GM18520 (cell line): Measurements from ENCODE around the gene ANKIB1.
"Not testable (repeated sequence)": the region's sequence is repeated elsewhere in the genome, so short reads cannot be mapped to it uniquely, and the experiment has no call there.

Experiments used
- ATAC-seq: cut with Tn5 transposase; IDR thresholded peaks from one replicate; pipeline ENCODE4 v1.9.1; 2021; ENCODE audit not compliant: unreplicated experiment

ANKIB1 gene

GRCh38 chr7:92325858-92326257 lies 80.1 kb downstream of the ANKIB1 start:
- ATAC-seq: no peak

- no peak for ATAC-seq
Measured at GRCh38 chr7:92330835-92331438, 85.2 kb downstream of the ANKIB1 start.

DNA sequence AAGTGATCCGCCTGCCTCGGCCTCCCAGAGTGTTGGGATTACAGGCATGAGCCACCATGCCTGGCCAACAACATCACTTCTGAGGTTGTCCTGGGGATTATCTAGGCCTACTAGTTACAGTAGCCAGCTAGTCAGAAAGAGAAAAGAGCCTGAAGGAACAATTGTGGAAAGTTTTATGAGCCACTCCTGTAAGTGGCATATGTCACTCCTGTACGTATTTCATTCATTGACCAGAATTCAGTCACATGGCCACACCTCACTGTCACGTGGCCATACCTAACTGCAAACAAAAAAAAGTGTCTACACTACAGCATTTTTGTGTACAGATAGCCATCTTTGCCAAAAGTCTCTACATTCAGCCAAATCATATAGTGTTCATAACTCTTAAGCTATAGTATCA lies 85.7 kb downstream of the ANKIB1 start:
- no peak for ATAC-seq

DNA sequence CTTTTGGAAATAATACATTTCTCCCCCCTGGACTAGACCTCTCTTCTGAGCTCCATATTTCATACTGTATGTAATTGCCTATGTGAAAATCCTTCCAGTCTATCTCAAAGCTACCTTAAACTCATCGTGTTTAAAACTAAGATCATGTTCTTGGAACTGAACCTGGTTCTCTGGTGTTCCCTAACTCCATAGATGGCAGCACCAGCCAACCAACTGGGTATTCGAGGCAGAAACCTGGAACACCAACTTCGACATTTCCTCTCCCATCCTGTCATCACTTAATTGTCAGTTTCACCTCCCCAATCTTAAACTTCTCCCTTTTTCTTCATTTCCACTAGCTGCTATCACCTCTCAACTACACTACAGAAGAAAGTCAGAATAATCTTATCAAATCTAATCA lies 87.0 kb downstream of the ANKIB1 start:
- ATAC-seq: no peak

DNA sequence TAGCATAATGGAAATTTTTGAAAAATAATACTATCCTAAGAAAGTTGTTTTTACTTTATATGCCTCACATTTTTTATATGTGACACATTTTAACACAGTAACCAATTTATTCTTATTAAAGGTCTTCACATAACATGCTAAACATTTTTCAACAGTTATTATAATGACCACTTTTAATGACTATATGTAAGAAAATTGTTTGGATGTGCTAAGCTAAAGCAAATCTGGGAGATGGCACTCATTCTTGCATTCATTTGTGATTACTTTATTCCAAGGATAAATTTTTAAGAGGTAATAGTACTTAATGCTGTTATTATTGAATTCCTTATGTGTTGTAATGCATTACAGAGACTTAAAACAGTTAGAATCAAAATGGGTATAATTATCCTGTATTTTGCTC lies 88.1 kb downstream of the ANKIB1 start:
- ATAC-seq: no peak

DNA sequence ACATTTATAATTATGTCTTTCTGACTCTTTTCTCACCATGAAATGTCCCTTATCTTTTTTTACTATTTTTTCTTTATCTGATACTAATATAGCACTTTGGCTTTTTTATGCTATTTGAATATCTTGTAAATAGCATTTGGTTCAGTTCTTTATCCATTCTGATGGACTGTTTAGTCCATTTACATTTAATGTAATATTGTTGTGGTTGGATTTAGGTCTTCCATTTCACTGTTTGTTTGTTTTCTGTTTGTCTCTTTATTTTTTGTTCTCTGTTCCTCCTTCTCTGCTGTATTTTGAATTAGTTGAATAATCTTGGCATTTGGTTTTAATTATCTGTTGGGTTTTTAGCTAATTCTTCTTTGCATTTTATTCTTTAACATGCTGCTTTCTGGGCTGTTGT lies 89.8 kb downstream of the ANKIB1 start:
- no peak for ATAC-seq

DNA sequence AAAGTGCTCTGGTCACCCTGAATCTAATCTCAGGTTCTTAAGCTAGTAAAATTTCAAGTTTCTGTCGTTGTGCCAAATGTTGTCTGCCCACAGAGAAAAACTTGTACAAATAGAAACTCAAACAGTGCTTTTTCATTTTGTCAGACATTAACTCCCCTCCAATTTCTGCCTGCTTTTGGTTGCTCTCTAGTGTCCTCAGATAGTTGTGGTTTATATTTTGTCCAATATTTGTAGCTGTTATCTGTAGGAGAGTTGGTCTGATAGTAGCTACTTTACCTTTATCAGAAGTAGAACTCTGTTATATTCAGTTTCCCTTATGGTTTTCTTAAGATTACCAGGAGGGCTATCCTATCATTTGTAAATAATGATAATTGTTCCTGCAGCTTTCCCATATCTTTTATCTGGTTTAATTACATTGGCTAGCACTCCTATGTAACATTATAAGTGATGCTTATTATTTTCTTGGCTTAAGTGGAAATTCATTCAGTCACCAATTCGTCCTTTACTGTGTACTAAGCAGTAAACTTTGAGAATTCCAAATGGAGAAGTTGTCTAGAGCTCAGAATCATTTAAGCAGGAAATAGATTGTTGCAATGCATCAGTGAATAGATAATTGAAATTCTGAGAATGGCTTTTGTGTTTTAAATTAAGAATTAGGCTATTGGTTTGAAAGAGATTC lies 91.0 kb downstream of the ANKIB1 start:
- ATAC-seq: no peak

DNA sequence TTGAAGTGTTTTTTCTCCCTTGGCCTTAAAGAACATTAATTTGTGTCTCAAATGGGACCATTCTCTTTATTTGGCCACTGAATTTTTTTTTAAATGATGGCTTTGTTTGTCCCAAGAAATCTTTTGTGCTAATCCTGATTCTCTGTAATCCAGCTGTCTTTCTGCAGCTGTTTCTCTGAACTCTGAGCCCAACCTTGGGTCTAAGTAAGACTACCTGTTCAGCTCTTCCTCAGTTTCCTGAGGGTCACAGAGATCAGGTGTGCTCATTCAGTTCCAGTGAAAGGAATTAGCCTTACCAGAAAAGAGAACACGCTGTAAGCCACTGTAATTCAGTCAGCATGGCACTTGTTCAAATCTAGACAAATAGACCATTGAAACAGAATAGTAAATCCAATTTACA lies 94.2 kb downstream of the ANKIB1 start:
- ATAC-seq: no peak

GRCh38 chr7:92343714-92344113 lies 97.9 kb downstream of the ANKIB1 start:
- no peak for ATAC-seq

DNA sequence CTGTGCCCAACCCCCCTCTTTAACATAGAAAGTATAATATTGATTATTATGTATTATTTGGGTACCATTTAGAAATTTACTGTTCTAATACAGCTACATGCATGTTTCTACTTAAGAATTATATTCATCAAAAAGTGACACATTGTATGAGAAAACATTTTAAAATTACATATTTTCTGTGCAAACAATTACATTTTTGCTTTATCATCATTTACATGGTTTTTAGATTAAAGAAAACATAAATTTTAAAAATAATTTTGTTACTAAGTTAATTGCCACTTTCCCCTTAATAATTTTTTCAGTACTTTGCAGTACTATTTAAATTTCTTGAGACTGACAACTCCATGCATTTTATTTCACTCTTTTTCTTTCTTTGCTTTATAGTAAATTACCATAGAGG lies 106.2 kb downstream of the ANKIB1 start:
- no peak for ATAC-seq

GRCh38 chr7:92354214-92354613 lies 108.4 kb downstream of the ANKIB1 start:
- ATAC-seq: no peak

DNA sequence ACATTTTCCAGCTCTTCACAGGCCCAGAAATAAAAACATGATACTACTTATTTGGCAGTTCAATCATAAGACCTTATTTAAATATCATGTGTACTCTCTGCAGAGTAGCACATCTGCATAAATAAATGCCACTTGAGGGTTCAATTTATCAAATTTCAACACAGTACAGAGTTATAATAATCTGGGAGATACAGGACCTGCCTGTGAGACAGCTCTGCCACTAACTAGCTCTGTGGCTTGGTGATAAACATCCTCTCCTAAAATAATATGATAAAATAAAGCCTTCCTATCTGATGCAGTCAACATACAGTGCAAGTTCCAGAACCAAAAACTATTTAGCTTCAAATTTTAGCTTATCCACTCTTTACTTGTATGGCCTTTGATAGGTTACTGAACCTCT lies 110.6 kb downstream of the ANKIB1 start:
- no peak for ATAC-seq

- ATAC-seq: no peak
Measured at GRCh38 chr7:92357260-92357659, 111.5 kb downstream of the ANKIB1 start.

GRCh38 chr7:92359179-92359578 lies 113.4 kb downstream of the ANKIB1 start:
- not testable (repeated sequence) for ATAC-seq

GRCh38 chr7:92359801-92360200 lies 114.0 kb downstream of the ANKIB1 start:
- no peak for ATAC-seq

- no peak for ATAC-seq
Measured at GRCh38 chr7:92360387-92360786, 114.6 kb downstream of the ANKIB1 start.

GRCh38 chr7:92362131-92362530 lies 116.4 kb downstream of the ANKIB1 start:
- no peak for ATAC-seq

DNA sequence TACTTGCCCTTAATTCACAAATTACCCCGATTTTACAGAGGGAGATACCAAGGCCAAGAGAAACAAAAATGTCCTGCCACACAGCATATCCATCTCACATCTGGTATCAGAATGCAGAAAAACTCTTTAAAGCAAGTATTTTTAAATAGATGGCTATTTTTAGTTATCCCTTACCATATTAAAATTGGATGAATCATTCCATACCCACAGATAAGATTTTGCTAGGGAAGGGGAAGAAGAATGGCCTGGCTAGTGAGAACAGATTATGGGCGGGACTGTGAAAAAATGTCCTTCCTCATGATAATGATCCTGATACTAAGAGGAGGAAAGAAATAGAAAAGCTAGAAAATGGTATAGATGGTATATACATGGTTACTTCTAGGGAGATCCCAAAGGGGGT lies 121.0 kb downstream of the ANKIB1 start:
- no peak for ATAC-seq

GRCh38 chr7:92368741-92369140 lies 123.0 kb downstream of the ANKIB1 start:
- no peak for ATAC-seq

DNA sequence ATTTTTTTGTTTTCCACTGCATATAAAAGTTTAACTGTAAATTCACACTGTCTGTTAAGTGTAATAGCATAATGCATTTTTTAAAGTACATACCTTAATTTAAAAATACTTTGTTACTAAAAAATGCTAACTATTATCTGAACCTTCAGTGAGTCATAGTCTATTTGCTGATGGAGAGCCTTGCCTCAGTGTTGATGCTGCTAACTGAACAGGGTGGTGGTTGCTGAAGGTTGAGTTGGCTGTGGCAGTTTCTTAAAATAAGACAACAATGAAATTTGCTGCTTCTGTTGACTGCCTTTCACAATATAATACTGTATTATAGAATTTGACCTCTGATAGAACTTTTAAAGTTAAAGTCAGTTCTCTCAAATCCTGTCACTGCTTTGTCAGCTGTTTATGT lies 129.2 kb downstream of the ANKIB1 start:
- no peak for ATAC-seq

DNA sequence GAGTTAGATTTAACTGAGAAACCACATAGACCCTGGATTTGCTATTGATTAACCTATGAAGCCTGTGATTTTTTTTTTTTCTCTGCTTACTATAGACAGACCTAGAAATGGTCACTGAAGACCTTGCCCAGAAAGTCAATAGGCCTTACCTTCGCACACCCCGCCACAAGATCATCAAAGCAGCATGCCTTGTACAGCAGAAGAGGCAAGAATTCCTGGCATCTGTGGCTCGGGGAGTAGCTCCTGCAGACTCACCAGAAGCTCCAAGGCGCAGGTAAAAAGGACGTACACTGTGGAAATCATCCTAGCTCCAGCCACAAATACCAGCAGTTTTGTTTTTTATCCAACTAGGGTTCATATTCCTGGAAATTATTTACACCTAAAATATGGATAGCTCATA lies 145.3 kb downstream of the ANKIB1 start:
- ATAC-seq: no peak

DNA sequence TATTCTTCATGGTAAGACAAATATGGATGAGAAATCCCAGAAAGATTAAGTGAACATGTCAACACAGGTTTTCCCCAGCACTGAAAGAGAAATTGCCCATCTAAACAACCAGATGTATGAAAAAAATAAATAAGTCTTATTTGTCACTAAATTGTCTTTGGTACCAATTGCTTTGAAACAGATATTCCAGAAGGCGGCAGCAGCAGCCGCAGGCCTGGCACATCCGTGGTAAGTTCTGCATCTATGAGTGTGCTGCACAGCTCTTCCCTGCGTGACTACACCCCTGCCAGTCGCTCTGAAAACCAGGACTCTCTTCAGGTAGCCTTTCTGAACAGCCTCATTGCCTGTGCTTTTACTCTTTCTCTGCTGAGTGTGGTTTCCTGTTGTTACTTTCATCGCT lies 151.8 kb downstream of the ANKIB1 start:
- ATAC-seq: no peak

DNA sequence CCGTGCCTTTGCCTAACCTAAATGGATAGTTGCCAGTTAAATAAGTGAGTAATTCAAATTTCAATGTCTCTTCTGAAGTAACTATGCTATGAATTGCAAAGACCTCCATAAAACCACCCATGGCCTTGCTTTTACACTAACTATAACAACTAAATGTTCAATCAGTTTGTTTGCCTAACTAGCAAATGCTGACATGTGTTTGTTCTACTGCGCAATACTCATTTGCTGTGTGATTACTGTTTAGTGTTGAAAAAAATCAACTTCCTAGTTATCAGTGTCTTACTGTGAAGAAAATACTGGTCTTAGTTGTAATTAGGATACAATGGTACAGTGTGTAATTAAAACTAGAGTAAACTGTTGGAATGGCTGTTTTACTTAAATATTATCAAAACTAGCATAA lies 154.2 kb downstream of the ANKIB1 start:
- no peak for ATAC-seq
